Measurements from ENCODE around the gene SETBP1.

- no peak for TF ChIP-seq CTCF (IDR thresholded peaks at IDR 0.05; ENCODE audit: low read depth, low read length, poor library complexity, severe bottlenecking)
- no peak for TF ChIP-seq EZH2phosphoT487 (IDR thresholded peaks at IDR 0.05; ENCODE audit: borderline replicate concordance, low read length)
Measured at GRCh38 chr18:44781886-44782285, 101.2 kb downstream of the SETBP1 start.
